GM20000 (cell line): Measurements from ENCODE around the gene SUN5.

Experiments used
- DNase-seq: peaks from one replicate; pipeline ENCODE4 v3.0.0; 2012; ENCODE audit warnings: low spot score
- TF ChIP-seq, protein P1 (sequence below): IDR thresholded peaks from 2 replicates; pipeline ENCODE4 v1.5.1; 2012; ENCODE audit warnings: mild to moderate bottlenecking, control low read depth; ENCODE audit errors: extremely low read depth, missing control alignments

SUN5 gene

DNA sequence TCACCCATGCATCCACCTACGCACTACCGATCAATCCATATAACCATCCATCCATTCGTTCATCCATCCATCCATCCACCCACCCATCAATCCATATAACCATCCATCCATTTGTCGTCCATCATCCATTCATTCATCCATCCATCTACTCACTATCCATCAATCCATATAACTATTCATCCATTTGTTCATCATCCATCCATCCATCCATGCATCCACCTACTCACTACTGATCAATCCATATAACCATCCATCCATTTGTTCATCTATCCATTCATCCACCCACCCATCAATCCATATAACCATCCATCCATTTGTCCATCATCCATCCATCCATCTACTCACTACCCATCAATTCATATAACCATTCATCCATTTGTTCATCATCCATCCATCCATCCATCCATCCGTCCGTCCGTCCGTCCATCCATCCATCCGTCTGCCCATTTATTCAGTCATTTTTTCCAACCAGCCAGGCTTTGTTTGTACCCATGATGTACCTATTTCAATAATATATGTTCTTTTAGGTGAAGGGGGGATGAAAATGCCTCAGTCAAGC is 21.2 kb upstream of the SUN5 start:
- TF ChIP-seq, protein P1, sequence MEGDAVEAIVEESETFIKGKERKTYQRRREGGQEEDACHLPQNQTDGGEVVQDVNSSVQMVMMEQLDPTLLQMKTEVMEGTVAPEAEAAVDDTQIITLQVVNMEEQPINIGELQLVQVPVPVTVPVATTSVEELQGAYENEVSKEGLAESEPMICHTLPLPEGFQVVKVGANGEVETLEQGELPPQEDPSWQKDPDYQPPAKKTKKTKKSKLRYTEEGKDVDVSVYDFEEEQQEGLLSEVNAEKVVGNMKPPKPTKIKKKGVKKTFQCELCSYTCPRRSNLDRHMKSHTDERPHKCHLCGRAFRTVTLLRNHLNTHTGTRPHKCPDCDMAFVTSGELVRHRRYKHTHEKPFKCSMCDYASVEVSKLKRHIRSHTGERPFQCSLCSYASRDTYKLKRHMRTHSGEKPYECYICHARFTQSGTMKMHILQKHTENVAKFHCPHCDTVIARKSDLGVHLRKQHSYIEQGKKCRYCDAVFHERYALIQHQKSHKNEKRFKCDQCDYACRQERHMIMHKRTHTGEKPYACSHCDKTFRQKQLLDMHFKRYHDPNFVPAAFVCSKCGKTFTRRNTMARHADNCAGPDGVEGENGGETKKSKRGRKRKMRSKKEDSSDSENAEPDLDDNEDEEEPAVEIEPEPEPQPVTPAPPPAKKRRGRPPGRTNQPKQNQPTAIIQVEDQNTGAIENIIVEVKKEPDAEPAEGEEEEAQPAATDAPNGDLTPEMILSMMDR, result no peak
- DNase-seq, result no peak

DNA sequence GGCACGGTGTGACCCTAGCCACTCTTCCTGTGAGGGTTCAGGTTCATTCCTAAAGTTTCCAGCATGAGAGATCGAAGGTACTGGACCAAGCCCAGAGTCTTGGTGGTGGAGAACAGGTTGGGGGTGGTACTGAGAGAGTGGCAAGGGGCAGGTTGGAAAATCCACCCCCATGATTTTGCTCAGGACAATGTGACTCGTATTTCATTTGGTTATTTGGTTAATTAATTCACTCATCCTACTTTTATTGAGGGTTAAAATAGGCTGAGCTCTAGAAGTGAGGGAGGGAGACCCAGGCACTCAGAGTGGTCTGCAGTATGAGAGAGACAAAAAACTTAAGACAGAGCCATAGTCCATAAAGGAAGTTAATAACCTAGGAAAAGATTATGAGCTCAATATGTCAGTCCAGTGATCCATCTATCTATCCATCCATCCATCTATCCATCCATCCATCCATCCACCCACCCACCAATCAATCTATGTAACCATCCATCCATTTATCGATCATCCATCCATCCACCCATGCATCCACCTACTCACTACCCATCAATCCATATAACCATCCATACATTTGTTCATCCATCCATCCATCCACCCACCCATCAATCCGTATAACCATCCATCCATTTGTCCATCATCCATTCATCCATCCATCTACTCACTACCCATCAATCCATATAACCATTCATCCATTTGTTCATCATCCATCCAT is 20.5 kb upstream of the SUN5 start:
- TF ChIP-seq, protein P1, result no peak
- DNase-seq, result no peak

DNA sequence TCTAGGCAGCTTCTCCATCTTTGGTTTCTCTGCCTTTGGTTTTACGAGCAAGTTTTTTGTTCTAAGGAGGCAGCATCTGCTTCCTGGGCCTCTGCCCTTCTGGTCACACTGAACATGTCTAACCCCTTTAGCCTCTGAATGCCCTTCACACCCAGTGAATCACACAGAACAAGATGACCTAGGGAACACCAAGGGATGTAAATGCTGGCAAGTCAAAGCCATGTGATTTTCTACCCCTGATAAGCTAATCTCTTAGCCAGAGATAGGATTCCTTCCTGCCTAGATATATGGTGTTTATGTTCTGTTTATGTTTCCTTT is 20.0 kb upstream of the SUN5 start:
- DNase-seq, result no peak
- TF ChIP-seq, protein P1, result no peak

DNA sequence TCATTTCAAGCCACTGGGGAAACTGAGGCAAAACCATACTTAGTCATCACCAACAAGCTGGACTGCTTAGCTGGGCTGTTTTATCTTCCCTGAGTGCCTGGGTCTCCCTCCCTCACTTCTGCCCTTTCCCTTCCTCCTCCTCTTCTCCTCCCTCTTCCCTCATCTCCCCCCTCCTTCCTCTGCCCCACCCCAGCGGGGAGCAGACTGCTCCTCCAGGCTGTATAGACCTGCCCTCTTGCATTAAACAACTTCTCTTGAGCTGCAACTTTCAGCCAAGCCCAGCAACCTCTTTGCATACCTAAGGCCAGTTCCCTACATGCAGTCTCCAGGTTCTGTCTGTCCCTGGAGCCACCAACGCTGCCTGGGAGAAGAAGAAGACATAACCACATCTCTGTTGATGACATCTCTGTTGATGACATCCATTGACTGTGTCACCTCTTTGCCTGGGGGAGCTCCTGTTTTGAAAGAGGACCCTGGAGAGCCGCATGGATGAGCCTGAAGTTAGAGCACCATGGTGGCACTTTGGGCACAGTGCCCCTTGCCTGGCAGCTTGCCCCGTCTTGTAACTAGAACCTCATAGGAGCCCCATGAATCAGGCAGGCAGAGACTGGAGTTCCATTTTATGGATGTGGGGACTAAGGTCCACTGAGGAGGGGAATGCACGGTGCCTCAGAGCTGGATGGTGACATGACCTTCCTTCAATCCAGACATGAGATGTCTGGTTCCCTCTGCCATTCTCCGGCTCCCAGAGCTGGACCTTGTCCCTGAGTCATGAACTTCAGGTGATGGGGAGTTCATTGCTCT is 19.4 kb upstream of the SUN5 start:
- TF ChIP-seq, protein P1, result no peak
- DNase-seq, result no peak

DNA sequence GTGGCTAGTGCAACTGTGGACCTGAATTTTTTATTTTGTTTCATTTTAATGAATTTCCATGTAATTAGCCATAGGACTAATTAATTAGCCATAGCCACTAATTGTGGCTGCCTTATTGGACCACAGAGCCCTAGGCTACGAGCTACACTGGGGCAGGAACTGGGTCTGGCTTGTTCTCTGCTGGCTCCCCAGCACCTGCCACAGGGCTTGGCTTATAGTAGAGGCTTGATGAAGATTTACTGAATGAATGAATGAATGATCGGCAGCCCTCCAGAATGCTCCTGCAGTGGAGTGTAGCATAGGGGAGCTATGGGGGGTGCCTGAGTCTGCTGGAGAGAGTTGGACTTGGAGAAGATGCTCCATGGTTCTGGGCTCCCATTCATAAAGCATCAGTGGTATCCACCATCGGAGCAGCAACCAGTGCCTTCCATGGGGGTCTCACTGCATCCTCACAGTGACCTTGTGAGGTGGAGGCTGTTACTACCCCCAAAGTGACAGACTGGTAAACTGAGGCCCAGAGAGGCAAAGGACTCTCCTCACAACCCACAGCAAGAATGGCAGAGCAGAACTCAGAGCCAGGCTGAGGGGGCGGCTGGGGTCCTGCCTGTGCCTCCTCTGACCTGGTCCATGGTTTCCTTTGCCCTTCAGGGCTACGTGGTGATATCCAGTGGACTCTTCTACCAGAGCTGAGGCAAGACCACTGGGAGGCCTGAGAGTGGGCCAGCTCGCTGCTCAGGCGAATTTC is 18.6 kb upstream of the SUN5 start:
- DNase-seq, result no peak
- TF ChIP-seq, protein P1, result no peak

DNA sequence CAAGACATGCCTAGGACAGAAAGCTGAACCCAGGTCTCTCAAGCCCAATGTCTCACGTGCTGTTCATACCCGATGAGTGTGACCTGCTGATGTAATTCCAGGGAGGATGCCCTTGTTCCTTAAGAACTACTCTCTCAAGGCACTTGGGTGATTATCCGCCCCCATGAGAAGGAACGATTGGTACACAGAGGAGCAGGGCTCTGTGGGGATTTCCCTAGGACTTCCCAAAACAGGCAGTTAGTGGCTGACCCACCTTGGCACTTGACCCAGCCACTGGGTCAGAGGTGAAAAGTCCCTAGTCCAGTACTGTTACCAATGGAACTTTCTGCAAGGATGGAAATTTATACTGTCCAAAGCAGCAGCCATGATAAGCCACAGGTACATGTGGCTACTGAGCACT is 18.1 kb upstream of the SUN5 start:
- DNase-seq, result no peak
- TF ChIP-seq, protein P1, result no peak
